Endothelial cell of umbilical vein (primary cell): Measurements from ENCODE around the gene NUDT9. TPM values are rescaled to one million over a fixed set of nuclear protein-coding genes. Genes with fewer than 3 reads are reported as not detected.

Experiments
- BruUV-seq: library from RNA; stranded (reverse); fragments of 400-500 nt; replicated peaks from 2 replicates; lab custom pipeline; 2021; lab: Mats Ljungman, UMichigan
- CTCF ChIA-PET: fragments of 300-600, 350-600 bp; sonication (Branson Sonifier 250); formaldehyde crosslinking; loops from one replicate; lab custom pipeline; 2021; ENCODE audit warnings: antibody characterized with exemption, inconsistent platforms; lab: Charles Lee
- POLR2A ChIA-PET: fragments of 300-600, 350-600 bp; sonication (Branson Sonifier 250); formaldehyde crosslinking; loops from one replicate; lab custom pipeline; 2021; ENCODE audit warnings: antibody characterized with exemption, inconsistent platforms; lab: Charles Lee
- DNase-seq: peaks from one replicate; pipeline ENCODE4 v3.0.0-alpha.2; 2011; ENCODE audit warnings: low read depth, low spot score
- FAIRE-seq: peaks from 2 replicates; lab custom pipeline; 2011; peaks lifted over from hg19 to GRCh38; lab: Jason Lieb, UNC
- H2AFZ ChIP-seq: 2 replicates; pipeline ENCODE4 v1.6.0; 2012; ENCODE audit warnings: low read depth, low read length, control low read depth, inconsistent platforms
- H3K27ac ChIP-seq: 2 replicates; pipeline ENCODE4 v1.5.1; 2011; ENCODE audit warnings: low read depth, mild to moderate bottlenecking, control low read depth, low read length, moderate library complexity; ENCODE audit not compliant: insufficient read depth
- H3K27me3 ChIP-seq, 2 experiments: 2 replicates each; pipeline versions ENCODE4 v1.6.0 to v1.6.1; 2011; ENCODE audit warnings: low read length in 2 of 2, mixed read lengths in 1 of 2; ENCODE audit not compliant: control insufficient read depth in 2 of 2, insufficient read depth in 2 of 2
- H3K36me3 ChIP-seq, 2 experiments: 2 replicates in 1 of 2; 3 replicates in 1 of 2; pipeline ENCODE4 v1.5.1; 2011; ENCODE audit warnings: low read length in 2 of 2, mild to moderate bottlenecking in 1 of 2, moderate library complexity in 1 of 2; ENCODE audit not compliant: control insufficient read depth in 2 of 2, insufficient read depth in 2 of 2; ENCODE audit errors: extremely low read depth in 1 of 2
- H3K4me1 ChIP-seq: 3 replicates; pipeline ENCODE4 v1.5.1; 2011; ENCODE audit warnings: mild to moderate bottlenecking, low read length; ENCODE audit not compliant: control insufficient read depth, insufficient read depth; ENCODE audit errors: extremely low read depth
- H3K4me2 ChIP-seq: 2 replicates; pipeline ENCODE4 v1.6.1; 2011; ENCODE audit warnings: low read length, control low read depth, mixed read lengths; ENCODE audit not compliant: insufficient read depth
- H3K4me3 ChIP-seq, 3 experiments: fragments of 200-600 bp in 1 of 3; sonication (generic), shearing (Covaris generic) in 1 of 3; replicated peaks in 1 of 3; 2 replicates each; pipeline ENCODE4 v1.5.1; 2011 to 2016; ENCODE audit warnings: control low read depth in 3 of 3, low read length in 3 of 3, mild to moderate bottlenecking in 2 of 3, inconsistent platforms in 1 of 3, low read depth in 1 of 3, moderate library complexity in 1 of 3; ENCODE audit not compliant: insufficient read depth in 1 of 3
- H3K79me2 ChIP-seq: 2 replicates; pipeline ENCODE4 v1.6.0; 2012; ENCODE audit warnings: low read length, inconsistent platforms; ENCODE audit not compliant: control insufficient read depth, insufficient read depth
- H3K9ac ChIP-seq: replicated peaks from 2 replicates; pipeline ENCODE3; 2011; ENCODE audit warnings: low read length, control low read depth; ENCODE audit not compliant: insufficient read depth; ENCODE audit errors: extremely low read depth
- H3K9me1 ChIP-seq: replicated peaks from 3 replicates; pipeline ENCODE4 v1.6.0; 2011; ENCODE audit warnings: mild to moderate bottlenecking, low read length; ENCODE audit not compliant: control insufficient read depth, insufficient read depth; ENCODE audit errors: extremely low read depth
- H3K9me3 ChIP-seq: replicated peaks from 2 replicates; pipeline ENCODE4 v1.5.1; 2012; ENCODE audit warnings: low read length, inconsistent platforms; ENCODE audit not compliant: control insufficient read depth, insufficient read depth
- H4K20me1 ChIP-seq: replicated peaks from 2 replicates; pipeline ENCODE3; 2011; ENCODE audit warnings: mild to moderate bottlenecking, low read length; ENCODE audit not compliant: control insufficient read depth, insufficient read depth; ENCODE audit errors: extremely low read depth
- GATA2 ChIP-seq: IDR thresholded peaks from 2 replicates; pipeline ENCODE4 v1.7.0; 2011; ENCODE audit warnings: low read depth, mild to moderate bottlenecking, moderate library complexity, mixed read lengths, low read length; ENCODE audit not compliant: insufficient read length, insufficient read depth
- JUN ChIP-seq: IDR thresholded peaks from 2 replicates; pipeline ENCODE4 v1.6.1; 2011; ENCODE audit warnings: borderline replicate concordance, low read depth; ENCODE audit not compliant: insufficient read length, insufficient read depth
- MAX ChIP-seq: IDR thresholded peaks from 2 replicates; pipeline ENCODE4 v1.6.1; 2011; ENCODE audit not compliant: insufficient read depth, insufficient read length
- MYC ChIP-seq: IDR thresholded peaks from one replicate; pipeline ENCODE4 v1.6.1; 2011; ENCODE audit warnings: mild to moderate bottlenecking, low read depth, low read length
- POLR2A ChIP-seq: IDR thresholded peaks from 2 replicates; pipeline ENCODE4 v1.6.1; 2012; ENCODE audit warnings: low read depth, mild to moderate bottlenecking, control low read depth, low read length
- POLR2AphosphoS5 ChIP-seq: IDR thresholded peaks from 2 replicates; pipeline ENCODE4 v1.6.1; 2012; ENCODE audit warnings: low read depth, mild to moderate bottlenecking, control low read depth, low read length, moderate library complexity; ENCODE audit not compliant: insufficient read depth
- dilution Hi-C: fragments of 300-500 bp; cut with MboI; formaldehyde crosslinking; loops from one replicate; pipeline ENCODE4 v1.15.0; 2019; ENCODE audit warnings: low sequenced_read_pairs; ENCODE audit not compliant: extremely low pct_ligation_motif_present
- intact Hi-C: fragments of 100-400 bp; cut with micrococcal nuclease; formaldehyde crosslinking; loops from one replicate; pipeline ENCODE4 v1.10.0; 2022
- polyA plus RNA-seq, 4 experiments: library from polyadenylated mRNA; depleted of rRNA in 3 of 4; stranded (reverse) in 3 of 4; unstranded in 1 of 4; fragments of >200 nt; gene quantifications; 2 replicates each; pipeline versions ENCODE4 v1.2.1 to v1.2.3, GENCODE V29; 2011 to 2012; ENCODE audit warnings: missing spikeins in 1 of 4
- total RNA-seq: library from RNA; stranded (reverse); gene quantifications from 2 replicates; pipeline ENCODE4 v1.2.3, GENCODE V29; 2021

The NUDT9 gene
- total and polyA plus RNA-seq, 2 donors (not counting 3 experiments of a cell fraction or from before 2014, with no cell fraction given), result 15.3 to 25.0 TPM

GRCh38 chr4:87390551-87390890 lies 31.9 kb upstream of the NUDT9 start:
- Histone ChIP-seq H3K27me3 (no peaks in the 10 kb centered on the region), H3K79me2 (peaks cover 9% of the 10 kb centered on the region)

GRCh38 chr4:87390891-87391575 lies 31.3 kb upstream of the NUDT9 start, which contains the start of gene HSD17B11:
Gene HSD17B11 (minus strand): TSS chr4:87391188. CDS start chr4:87391070, 118 bp downstream.
- dilution Hi-C loops, result no loop called here
- H3K36me3 ChIP-seq, result no peaks in the 10 kb centered on the region
- DNase-seq (peak; percentile 93), FAIRE-seq (peak; percentile 94)
- H4K20me1 ChIP-seq, result no peaks in the 10 kb centered on the region
- H2AFZ ChIP-seq, result peak within 1 kb of the TSS; percentile 83
- POLR2A ChIA-PET, result interaction anchor here (0.7 to 2.8 kb wide), 7 partner anchors 9 to 265 kb away, joined by 3 to 11 read pairs (median 5); partner anchors contain the start of gene NUDT9
- H3K4me1 ChIP-seq, result peaks cover 9% of the 10 kb centered on the region
- peaks cover 9% of the 10 kb centered on the region for H3K79me2 ChIP-seq
- no peaks in the 10 kb centered on the region for H3K27me3 ChIP-seq
- H3K27ac ChIP-seq, result peak within 1 kb of the TSS; percentile 47
- BruUV-seq, result no TSS peak
- H3K9me3 ChIP-seq, result no peaks in the 10 kb centered on the region
- H3K9ac ChIP-seq, result peak within 1 kb of the TSS; percentile 79
- no peaks in the 10 kb centered on the region for H3K9me1 ChIP-seq
- CTCF ChIA-PET, result interaction anchor here (0.6 to 2.7 kb wide), 15 partner anchors 8 to 1124 kb away, joined by 3 to 32 read pairs (median 4); partner anchors contain the start of gene NUDT9
- intact Hi-C loops, result loop anchor here (1.0 kb wide), 1 partner anchor 31 kb away; the partner anchor contains the start of gene NUDT9
- peak within 1 kb of the TSS; percentile 84 for H3K4me2 ChIP-seq
- no peak for TF ChIP-seq MYC
- TF ChIP-seq POLR2AphosphoS5, result peak; percentile 79
- no peak for TF ChIP-seq MAX
- TF ChIP-seq POLR2A, result peak; percentile 85
- TF ChIP-seq GATA2, result no peak
- no peak for TF ChIP-seq JUN
- H3K4me3 ChIP-seq, result peak within 1 kb of the TSS; percentile 62 to 85 (median 65)

More at GRCh38 chr4:87390551-87390890, 31.9 kb upstream of the NUDT9 start:
- Histone ChIP-seq H3K36me3 (no peaks in the 10 kb centered on the region), H3K4me3 (peak overlapping the region; percentile 62 to 85 (median 65)), H3K4me1 (peaks cover 9% of the 10 kb centered on the region), H3K9me3 (no peaks in the 10 kb centered on the region), H3K9me1 (no peaks in the 10 kb centered on the region), H3K9ac (peak overlapping the region; percentile 79), H3K27ac (peak overlapping the region; percentile 47), H4K20me1 (no peaks in the 10 kb centered on the region), H3K4me2 (peak overlapping the region; percentile 84), H2AFZ (peak overlapping the region; percentile 68)
- no peak for TF ChIP-seq JUN
- TF ChIP-seq POLR2A, result no peak
- TF ChIP-seq GATA2, result no peak
- no peak for TF ChIP-seq MYC
- intact Hi-C loops (no loop called here), dilution Hi-C loops (no loop called here)
- DNase-seq, result no peak
- POLR2A ChIA-PET, result interaction anchor here (0.7 to 2.8 kb wide), 7 partner anchors 9 to 265 kb away, joined by 3 to 11 read pairs (median 5); partner anchors contain the start of gene NUDT9
- FAIRE-seq, result no peak
- CTCF ChIA-PET, result interaction anchor here (0.6 to 2.7 kb wide), 15 partner anchors 9 to 1125 kb away, joined by 3 to 32 read pairs (median 4); partner anchors contain the start of gene NUDT9
- TSS peak; percentile 88 for BruUV-seq
